ENCODE results near the gene LRRC1. TPM values are rescaled to one million over a fixed set of nuclear protein-coding genes. Genes with fewer than 3 reads are reported as not detected.

LRRC1 gene
- total and polyA plus RNA-seq, 2 of the 13 experiments (the other 11 are each of a cell fraction or from before 2014, with no cell fraction given): 15.6 to 27.7 TPM

DNA sequence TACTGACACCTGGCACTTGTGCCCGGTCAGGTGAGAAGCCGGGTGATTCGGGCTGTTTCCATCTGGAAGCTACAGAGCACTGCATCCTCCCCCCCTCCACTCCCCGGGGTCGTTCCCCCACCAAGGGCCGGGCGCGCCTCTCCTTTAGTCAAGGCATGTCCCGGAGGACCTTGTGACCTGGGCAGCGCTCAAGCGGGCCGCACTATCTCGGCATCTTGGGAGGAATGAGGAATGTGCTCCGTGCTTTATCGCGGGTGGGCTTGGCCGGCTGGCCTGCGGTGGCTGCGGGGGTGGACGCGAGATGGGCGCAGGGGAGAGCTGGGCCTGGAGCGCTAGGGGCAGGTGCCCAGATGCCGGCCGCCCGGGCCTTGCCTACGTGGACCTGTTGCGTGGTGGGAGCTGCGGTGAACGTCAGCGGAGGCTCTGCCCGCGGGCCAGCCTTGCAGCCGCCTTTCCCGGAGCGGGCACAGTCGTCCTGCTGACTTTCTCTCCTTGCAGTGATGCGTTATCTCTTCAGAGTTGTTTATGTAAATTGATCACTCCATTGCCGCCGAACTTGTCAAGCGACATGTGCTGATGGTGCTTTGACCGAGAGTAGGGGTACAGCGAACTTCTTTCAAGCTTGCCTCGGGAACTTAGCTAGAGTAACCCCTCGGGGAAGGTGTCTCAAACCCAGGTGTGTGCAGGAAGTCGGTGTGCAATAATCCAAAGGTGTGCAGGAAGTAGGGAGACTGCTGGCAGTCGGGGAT lies 1.1 kb downstream of the LRRC1 start (continued):
- TF ChIP-seq ZNF501 (CRISPR knock-in tag; IDR thresholded peaks at IDR 0.05) (no peak), SNRNP70 (IDR thresholded peaks at IDR 0.05; ENCODE audit: low read depth, low read length) (no peak), TEAD3 (CRISPR knock-in tag; optimal IDR thresholded peaks at IDR 0.05; ENCODE audit: borderline replicate concordance) (no peak), KMT2A (CRISPR knock-in tag; IDR thresholded peaks at IDR 0.05) (peak; percentile 90), PLRG1 (conservative IDR thresholded peaks at IDR 0.05) (no peak), SIX1 (CRISPR knock-in tag; IDR thresholded peaks at IDR 0.05; ENCODE audit: borderline replicate concordance) (0 out of 2 replicates have a peak, but pooled peaks have one; percentile 8), SRY (CRISPR knock-in tag; IDR thresholded peaks at IDR 0.05) (no peak), NCOA1 (CRISPR knock-in tag; IDR thresholded peaks at IDR 0.05) (no peak; the same call in none of the 2 replicates), MTA1 (CRISPR knock-in tag; IDR thresholded peaks at IDR 0.05; ENCODE audit: borderline replicate concordance) (peak; percentile 85), KLF9 (CRISPR knock-in tag; IDR thresholded peaks at IDR 0.05; ENCODE audit: low read depth) (no peak), IKZF1 (IDR thresholded peaks at IDR 0.05) (no peak), ZNF343 (CRISPR knock-in tag; IDR thresholded peaks at IDR 0.05) (peak; percentile 52; the same call in 1 of the 2 replicates), SMC3 (IDR thresholded peaks at IDR 0.05; ENCODE audit: low read length) (no peak), NR2F1 (CRISPR knock-in tag; IDR thresholded peaks at IDR 0.05) (no peak)
- TF ChIP-seq, protein P1, sequence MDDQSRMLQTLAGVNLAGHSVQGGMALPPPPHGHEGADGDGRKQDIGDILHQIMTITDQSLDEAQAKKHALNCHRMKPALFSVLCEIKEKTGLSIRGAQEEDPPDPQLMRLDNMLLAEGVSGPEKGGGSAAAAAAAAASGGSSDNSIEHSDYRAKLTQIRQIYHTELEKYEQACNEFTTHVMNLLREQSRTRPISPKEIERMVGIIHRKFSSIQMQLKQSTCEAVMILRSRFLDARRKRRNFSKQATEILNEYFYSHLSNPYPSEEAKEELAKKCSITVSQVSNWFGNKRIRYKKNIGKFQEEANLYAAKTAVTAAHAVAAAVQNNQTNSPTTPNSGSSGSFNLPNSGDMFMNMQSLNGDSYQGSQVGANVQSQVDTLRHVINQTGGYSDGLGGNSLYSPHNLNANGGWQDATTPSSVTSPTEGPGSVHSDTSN (CRISPR knock-in tag; IDR thresholded peaks at IDR 0.05; ENCODE audit: borderline replicate concordance): no peak
- TF ChIP-seq, protein P2, sequence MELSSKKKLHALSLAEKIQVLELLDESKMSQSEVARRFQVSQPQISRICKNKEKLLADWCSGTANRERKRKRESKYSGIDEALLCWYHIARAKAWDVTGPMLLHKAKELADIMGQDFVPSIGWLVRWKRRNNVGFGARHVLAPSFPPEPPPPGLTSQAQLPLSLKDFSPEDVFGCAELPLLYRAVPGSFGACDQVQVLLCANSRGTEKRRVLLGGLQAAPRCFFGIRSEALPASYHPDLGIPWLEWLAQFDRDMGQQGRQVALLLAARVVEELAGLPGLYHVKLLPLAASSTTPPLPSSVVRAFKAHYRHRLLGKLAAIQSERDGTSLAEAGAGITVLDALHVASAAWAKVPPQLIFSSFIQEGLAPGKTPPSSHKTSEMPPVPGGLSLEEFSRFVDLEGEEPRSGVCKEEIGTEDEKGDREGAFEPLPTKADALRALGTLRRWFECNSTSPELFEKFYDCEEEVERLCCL (CRISPR knock-in tag; IDR thresholded peaks at IDR 0.05; ENCODE audit: borderline replicate concordance): peak; percentile 89
- TF ChIP-seq, protein P3, sequence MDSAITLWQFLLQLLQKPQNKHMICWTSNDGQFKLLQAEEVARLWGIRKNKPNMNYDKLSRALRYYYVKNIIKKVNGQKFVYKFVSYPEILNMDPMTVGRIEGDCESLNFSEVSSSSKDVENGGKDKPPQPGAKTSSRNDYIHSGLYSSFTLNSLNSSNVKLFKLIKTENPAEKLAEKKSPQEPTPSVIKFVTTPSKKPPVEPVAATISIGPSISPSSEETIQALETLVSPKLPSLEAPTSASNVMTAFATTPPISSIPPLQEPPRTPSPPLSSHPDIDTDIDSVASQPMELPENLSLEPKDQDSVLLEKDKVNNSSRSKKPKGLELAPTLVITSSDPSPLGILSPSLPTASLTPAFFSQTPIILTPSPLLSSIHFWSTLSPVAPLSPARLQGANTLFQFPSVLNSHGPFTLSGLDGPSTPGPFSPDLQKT (CRISPR knock-in tag; IDR thresholded peaks at IDR 0.05; ENCODE audit: borderline replicate concordance): 0 out of 2 replicates have a peak, but pooled peaks have one; percentile 27
- TF ChIP-seq, protein P4, sequence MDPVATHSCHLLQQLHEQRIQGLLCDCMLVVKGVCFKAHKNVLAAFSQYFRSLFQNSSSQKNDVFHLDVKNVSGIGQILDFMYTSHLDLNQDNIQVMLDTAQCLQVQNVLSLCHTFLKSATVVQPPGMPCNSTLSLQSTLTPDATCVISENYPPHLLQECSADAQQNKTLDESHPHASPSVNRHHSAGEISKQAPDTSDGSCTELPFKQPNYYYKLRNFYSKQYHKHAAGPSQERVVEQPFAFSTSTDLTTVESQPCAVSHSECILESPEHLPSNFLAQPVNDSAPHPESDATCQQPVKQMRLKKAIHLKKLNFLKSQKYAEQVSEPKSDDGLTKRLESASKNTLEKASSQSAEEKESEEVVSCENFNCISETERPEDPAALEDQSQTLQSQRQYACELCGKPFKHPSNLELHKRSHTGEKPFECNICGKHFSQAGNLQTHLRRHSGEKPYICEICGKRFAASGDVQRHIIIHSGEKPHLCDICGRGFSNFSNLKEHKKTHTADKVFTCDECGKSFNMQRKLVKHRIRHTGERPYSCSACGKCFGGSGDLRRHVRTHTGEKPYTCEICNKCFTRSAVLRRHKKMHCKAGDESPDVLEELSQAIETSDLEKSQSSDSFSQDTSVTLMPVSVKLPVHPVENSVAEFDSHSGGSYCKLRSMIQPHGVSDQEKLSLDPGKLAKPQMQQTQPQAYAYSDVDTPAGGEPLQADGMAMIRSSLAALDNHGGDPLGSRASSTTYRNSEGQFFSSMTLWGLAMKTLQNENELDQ (CRISPR knock-in tag; IDR thresholded peaks at IDR 0.05; ENCODE audit: borderline replicate concordance): no peak

Measured in HepG2 (cell line).